Endothelial cell of hepatic sinusoid (primary cell): Measurements from ENCODE around the gene ETFB.
"Not testable (repeated sequence)": the region's sequence is repeated elsewhere in the genome, so short reads cannot be mapped to it uniquely, and the experiment has no call there.

ENCODE experiments used
- in situ Hi-C: cut with HindIII; loops from 2 replicates; pipeline ENCODE4 v1.10.0; 2017; ENCODE audit warnings: low sequenced_read_pairs

The ETFB gene

GRCh38 chr19:51365965-51366388 lies at the start of gene ETFB:
Gene ETFB, minus strand, starts transcription at chr19:51366388. Its CDS starts 62 bp downstream, at chr19:51366326.
- in situ Hi-C loops = no loop called here

GRCh38 chr19:51415187-51415586 lies 49.0 kb upstream of the ETFB start:
- in situ Hi-C loops = loop anchor here (10.0 kb wide), 1 partner anchor 60 kb away; no protein-coding TSS in a partner anchor

GRCh38 chr19:51410950-51411748 lies 45.0 kb upstream of the ETFB start:
- in situ Hi-C loops = loop anchor here (10.0 kb wide), 1 partner anchor 56 kb away; no protein-coding TSS in a partner anchor

- in situ Hi-C loops = loop anchor here (5.0 kb wide), 1 partner anchor 75 kb away; no protein-coding TSS in a partner anchor
Observed at GRCh38 chr19:51407511-51408131, 41.4 kb upstream of the ETFB start.

GRCh38 chr19:51402117-51402516 lies 35.9 kb upstream of the ETFB start:
- in situ Hi-C loops = no loop called here

- in situ Hi-C loops = not testable (repeated sequence)
Observed at GRCh38 chr19:51399936-51400335, 33.7 kb upstream of the ETFB start.

GRCh38 chr19:51399231-51399630 lies 33.0 kb upstream of the ETFB start:
- in situ Hi-C loops = no loop called here

- in situ Hi-C loops = no loop called here
Observed at GRCh38 chr19:51398096-51398704, 32.0 kb upstream of the ETFB start.

GRCh38 chr19:51397453-51397852 lies 31.3 kb upstream of the ETFB start:
- in situ Hi-C loops = not testable (repeated sequence)

- in situ Hi-C loops = no loop called here
Observed at GRCh38 chr19:51396175-51396574, 30.0 kb upstream of the ETFB start.

GRCh38 chr19:51394050-51394836 lies 28.1 kb upstream of the ETFB start:
- in situ Hi-C loops = no loop called here

- in situ Hi-C loops = no loop called here
Observed at GRCh38 chr19:51392701-51393100, 26.5 kb upstream of the ETFB start.

- in situ Hi-C loops = no loop called here
Observed at GRCh38 chr19:51391073-51391611, 25.0 kb upstream of the ETFB start.

- in situ Hi-C loops = no loop called here
Observed at GRCh38 chr19:51389143-51389542, 23.0 kb upstream of the ETFB start.

- in situ Hi-C loops = no loop called here
Observed at GRCh38 chr19:51387924-51388389, 21.8 kb upstream of the ETFB start, which contains the start of gene LIM2. Gene LIM2, minus strand, starts transcription at chr19:51387974. Its CDS starts 531 bp downstream, at chr19:51387443.

GRCh38 chr19:51386882-51387520 lies 20.8 kb upstream of the ETFB start:
- in situ Hi-C loops = no loop called here

GRCh38 chr19:51382004-51382403 lies 15.8 kb upstream of the ETFB start:
- in situ Hi-C loops = no loop called here

GRCh38 chr19:51380379-51380778 lies 14.2 kb upstream of the ETFB start:
- in situ Hi-C loops = no loop called here

- in situ Hi-C loops = no loop called here
Observed at GRCh38 chr19:51377422-51377821, 11.2 kb upstream of the ETFB start.
